ENCODE measurements around the gene KIF25.

DNA sequence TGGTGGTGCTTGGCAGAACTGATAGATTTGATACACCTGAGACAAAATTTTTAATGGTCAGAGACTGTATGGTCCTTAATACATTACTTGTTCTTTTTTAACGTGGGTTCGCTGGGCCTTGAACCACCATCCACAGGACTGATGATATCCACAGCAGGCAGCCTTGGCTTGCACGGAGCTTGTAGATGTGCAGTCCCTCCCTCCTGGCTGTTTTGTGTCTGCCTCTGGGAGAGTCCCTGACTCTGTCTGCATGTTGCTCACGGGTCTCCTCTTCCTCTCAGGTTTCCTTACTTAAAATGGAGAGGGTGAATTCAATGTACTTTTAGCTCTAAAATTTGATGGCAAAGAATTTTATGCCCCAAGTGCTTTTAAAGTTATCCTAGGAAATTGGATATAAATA is 17.5 kb downstream of the KIF25 start:
- TF ChIP-seq POLR2A (IDR thresholded peaks at IDR 0.05): no peak
- TF ChIP-seq, protein P1, sequence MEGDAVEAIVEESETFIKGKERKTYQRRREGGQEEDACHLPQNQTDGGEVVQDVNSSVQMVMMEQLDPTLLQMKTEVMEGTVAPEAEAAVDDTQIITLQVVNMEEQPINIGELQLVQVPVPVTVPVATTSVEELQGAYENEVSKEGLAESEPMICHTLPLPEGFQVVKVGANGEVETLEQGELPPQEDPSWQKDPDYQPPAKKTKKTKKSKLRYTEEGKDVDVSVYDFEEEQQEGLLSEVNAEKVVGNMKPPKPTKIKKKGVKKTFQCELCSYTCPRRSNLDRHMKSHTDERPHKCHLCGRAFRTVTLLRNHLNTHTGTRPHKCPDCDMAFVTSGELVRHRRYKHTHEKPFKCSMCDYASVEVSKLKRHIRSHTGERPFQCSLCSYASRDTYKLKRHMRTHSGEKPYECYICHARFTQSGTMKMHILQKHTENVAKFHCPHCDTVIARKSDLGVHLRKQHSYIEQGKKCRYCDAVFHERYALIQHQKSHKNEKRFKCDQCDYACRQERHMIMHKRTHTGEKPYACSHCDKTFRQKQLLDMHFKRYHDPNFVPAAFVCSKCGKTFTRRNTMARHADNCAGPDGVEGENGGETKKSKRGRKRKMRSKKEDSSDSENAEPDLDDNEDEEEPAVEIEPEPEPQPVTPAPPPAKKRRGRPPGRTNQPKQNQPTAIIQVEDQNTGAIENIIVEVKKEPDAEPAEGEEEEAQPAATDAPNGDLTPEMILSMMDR (IDR thresholded peaks at IDR 0.05): no peak
